Astrocyte of the cerebellum (primary cell): Measurements from ENCODE around the gene PPP6R3.

Experiments used
- DNase-seq: peaks from one replicate; pipeline ENCODE4 v3.0.0-alpha.2; 2011; ENCODE audit warnings: low read depth
- H3K4me3 ChIP-seq: 2 replicates; pipeline ENCODE4 v1.5.1; 2011; ENCODE audit warnings: mild to moderate bottlenecking, low read depth, low read length, moderate library complexity
- in situ Hi-C: cut with HindIII; loops from 2 replicates; pipeline ENCODE4 v1.10.0; 2017; ENCODE audit warnings: low sequenced_read_pairs
- TF ChIP-seq, protein P1 (sequence below): IDR thresholded peaks from 2 replicates; pipeline ENCODE4 v1.5.1; 2012; ENCODE audit warnings: low read length, low read depth, moderate library complexity, mild to moderate bottlenecking; ENCODE audit errors: missing control alignments

The PPP6R3 gene

GRCh38 chr11:68508425-68508824, 47.9 kb downstream of the PPP6R3 start:
- DNase-seq, result peak; percentile 9
- in situ Hi-C loops, result no loop called here
- no peak overlapping the region for H3K4me3 ChIP-seq
- TF ChIP-seq, protein P1, sequence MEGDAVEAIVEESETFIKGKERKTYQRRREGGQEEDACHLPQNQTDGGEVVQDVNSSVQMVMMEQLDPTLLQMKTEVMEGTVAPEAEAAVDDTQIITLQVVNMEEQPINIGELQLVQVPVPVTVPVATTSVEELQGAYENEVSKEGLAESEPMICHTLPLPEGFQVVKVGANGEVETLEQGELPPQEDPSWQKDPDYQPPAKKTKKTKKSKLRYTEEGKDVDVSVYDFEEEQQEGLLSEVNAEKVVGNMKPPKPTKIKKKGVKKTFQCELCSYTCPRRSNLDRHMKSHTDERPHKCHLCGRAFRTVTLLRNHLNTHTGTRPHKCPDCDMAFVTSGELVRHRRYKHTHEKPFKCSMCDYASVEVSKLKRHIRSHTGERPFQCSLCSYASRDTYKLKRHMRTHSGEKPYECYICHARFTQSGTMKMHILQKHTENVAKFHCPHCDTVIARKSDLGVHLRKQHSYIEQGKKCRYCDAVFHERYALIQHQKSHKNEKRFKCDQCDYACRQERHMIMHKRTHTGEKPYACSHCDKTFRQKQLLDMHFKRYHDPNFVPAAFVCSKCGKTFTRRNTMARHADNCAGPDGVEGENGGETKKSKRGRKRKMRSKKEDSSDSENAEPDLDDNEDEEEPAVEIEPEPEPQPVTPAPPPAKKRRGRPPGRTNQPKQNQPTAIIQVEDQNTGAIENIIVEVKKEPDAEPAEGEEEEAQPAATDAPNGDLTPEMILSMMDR, result no peak

GRCh38 chr11:68509066-68509465, 48.5 kb downstream of the PPP6R3 start:
- no peak overlapping the region for H3K4me3 ChIP-seq
- no peak for DNase-seq
- in situ Hi-C loops, result no loop called here
- TF ChIP-seq, protein P1, result no peak

DNA sequence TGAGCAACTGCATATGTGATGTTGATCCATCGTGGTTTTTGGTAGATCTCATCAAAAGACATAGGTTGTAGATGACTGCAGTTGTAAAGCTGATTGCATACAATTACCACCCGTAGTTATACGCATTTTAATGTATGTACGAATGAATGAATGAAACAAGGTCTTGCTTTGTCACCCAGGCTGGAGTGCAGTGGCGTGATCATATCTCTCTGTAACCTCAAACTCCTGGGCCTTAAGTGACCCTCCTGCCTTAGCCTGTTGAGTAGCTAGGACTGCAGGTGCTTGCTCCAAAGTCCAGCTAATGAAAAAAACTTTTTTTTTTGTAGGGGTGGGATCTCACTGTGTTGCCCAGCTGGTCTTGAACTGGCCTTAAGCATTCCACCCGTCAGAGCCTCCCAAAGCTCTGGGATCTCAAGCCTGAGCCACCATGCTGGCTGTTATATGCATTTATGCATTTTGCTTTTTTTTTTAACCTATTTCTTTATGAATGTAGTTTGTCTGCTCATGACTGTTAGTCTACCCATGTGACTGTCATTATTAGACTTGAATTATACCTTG, 53.5 kb downstream of the PPP6R3 start:
- no peak for DNase-seq
- in situ Hi-C loops, result no loop called here
- TF ChIP-seq, protein P1, result no peak
- no peak overlapping the region for H3K4me3 ChIP-seq

DNA sequence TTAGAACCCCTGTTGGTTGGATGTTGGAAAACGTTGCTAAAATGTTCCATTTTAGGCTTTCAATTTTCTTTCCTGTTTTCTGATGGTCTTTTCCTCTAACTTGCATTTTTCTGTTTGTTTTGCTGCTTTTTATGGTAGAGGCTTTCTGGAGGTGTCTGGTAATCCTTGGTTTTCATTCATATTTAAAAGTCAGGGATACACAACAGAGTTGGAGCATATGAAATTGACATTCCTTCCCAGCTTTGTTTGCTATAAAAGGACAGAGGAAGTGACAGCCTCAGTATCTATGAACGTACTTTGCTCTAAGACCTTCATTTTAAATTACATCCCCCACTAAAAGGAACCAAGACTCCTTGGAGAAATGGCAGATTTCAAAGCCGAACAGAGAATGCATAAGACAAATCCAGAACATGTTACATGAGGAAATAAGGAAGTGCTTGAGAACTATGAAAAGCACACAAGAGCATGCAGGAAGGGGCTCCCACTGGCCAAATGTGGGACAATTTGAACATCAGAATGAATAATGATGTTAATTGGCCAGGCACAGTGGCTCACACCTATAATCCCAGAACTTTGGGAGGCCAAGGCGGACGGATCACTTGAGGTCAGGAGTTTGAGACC, 56.7 kb downstream of the PPP6R3 start:
- in situ Hi-C loops, result no loop called here
- no peak for DNase-seq
- no peak overlapping the region for H3K4me3 ChIP-seq
- TF ChIP-seq, protein P1, result no peak

DNA sequence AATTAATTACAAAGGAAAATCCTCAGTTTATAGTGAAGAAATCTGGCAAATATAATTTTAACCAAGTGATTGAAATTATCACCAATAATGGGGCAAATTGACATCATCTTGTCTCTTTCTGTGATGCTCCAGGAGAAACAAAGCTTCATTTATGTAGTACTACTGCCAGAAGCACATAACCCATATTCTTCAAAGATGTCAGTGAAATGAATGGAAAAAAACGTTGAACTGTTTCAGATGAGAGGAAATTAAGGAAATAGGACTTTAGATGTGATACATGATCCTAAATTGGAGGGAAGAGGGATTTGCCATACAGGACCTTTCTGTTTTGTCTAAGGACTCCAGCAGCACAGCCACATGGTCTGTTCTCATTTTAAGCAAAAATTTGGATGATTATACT, 57.6 kb downstream of the PPP6R3 start:
- no peak overlapping the region for H3K4me3 ChIP-seq
- in situ Hi-C loops, result no loop called here
- no peak for DNase-seq
- TF ChIP-seq, protein P1, result no peak

DNA sequence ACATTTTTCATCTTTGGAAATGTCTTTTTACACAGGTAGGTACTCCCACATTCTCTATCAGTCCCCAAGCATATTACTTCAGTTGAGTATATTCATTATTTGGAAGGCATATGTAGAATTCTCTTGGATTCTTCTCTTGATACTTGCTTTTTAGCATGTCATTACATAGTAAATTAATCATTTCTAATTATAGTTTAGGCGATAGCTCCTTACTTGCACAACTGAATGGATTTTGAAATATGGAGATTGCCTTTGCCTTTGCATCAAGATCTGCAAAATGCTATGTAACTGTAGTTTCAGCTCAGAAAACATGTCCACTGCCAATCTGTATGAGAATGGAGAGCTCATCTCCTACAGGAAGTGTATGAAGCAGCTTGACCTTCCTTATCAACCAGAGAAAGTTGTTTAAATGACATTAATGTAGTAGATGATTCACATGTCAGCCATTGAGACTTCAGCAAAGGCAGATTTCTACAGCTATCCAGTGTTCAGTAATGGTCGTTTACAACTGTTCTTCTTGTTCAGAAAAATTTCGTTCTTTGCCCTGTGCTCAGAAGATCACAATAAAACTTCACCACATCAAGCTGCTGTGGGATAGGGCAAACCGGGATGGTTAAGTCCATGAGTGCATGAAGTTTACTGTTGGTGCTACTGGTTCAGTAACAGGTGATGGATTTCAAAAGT, 61.6 kb downstream of the PPP6R3 start:
- TF ChIP-seq, protein P1, result no peak
- in situ Hi-C loops, result no loop called here
- no peak overlapping the region for H3K4me3 ChIP-seq
- DNase-seq, result no peak
